Activated CD8-positive, alpha-beta memory T cell treated with anti-CD3 and anti-CD28 coated beads for 36 hours (primary cell): Measurements from ENCODE around the gene INAVA. TPM values are rescaled to one million over a fixed set of nuclear protein-coding genes. Genes with fewer than 3 reads are reported as not detected.

Experiments
- total RNA-seq, 2 experiments: library from RNA; stranded (reverse); gene quantifications; one replicate each; pipeline ENCODE4 v1.2.3, GENCODE V29; 2021

Gene INAVA
- total RNA-seq, 2 experiments from 2014 or later, result 0.06 TPM; not detected in 1

Other genes starting within 250 kb of the INAVA start
- 10 to 100 TPM; 22.3 to 23.5 TPM for gene DDX59, start 225.0 kb upstream of the INAVA start, total RNA-seq
- 1 to 10 TPM; 2.7 to 3.3 TPM for gene CAMSAP2, start 156.0 kb upstream of the INAVA start, total RNA-seq
- not detected for gene GPR25, start 21.9 kb upstream of the INAVA start, total RNA-seq
- 10 to 100 TPM; 47.2 to 49.6 TPM for gene KIF21B, start 128.8 kb downstream of the INAVA start, total RNA-seq
- not detected for gene CACNA1S, start 217.5 kb downstream of the INAVA start, total RNA-seq
- not detected for gene ASCL5, start 232.3 kb downstream of the INAVA start, total RNA-seq